ENCODE data around the gene ORM2.

DNA sequence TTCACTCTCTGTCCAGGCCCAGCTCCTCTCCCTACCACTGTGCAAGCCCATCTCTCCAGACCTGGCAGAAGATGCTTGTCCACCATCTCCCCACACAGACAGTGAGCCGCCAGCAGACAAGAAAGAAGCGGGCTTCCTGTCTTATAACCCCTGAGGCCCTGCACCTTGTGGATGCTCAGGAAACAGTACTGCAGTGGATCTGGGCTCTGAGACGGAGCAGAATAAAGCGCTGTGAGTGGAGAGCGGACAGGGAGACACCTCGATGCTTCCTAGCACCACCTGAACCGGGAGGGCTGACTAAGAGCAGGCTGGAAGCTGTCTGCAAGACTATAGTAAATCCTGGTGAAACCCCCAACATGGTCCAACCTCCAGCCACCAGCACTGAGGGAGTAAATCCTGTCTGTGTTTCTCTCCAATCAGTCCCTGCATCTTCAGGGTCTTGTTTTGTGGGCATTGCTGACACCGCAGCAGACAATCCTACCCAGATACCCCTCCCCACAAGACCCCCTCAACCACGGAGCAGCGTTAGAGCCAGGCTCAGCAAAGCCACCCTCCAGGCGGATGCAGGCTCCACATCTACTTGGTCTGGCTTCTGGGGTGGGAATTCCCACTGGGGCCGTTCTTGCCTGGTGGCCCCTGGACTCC, 18.7 kb downstream of the ORM2 start:
- no peak for TF ChIP-seq CTCF (IDR thresholded peaks at IDR 0.05)
- no peak for TF ChIP-seq POLR2A (IDR thresholded peaks at IDR 0.05)
- TF ChIP-seq POLR2AphosphoS5 (IDR thresholded peaks at IDR 0.05): no peak
- no peak for TF ChIP-seq EP300 (IDR thresholded peaks at IDR 0.05)

All from suprapubic skin (tissue), 4 donors.